ENCODE data around the gene USP2. TPM values are rescaled to one million over a fixed set of nuclear protein-coding genes. Genes with fewer than 3 reads are reported as not detected.
A peak's percentile ranks its signal among the peaks of the same experiment; 100 is the strongest.

USP2 gene
- total RNA-seq, 1 donor from 2014 or later: 2.0 TPM

DNA sequence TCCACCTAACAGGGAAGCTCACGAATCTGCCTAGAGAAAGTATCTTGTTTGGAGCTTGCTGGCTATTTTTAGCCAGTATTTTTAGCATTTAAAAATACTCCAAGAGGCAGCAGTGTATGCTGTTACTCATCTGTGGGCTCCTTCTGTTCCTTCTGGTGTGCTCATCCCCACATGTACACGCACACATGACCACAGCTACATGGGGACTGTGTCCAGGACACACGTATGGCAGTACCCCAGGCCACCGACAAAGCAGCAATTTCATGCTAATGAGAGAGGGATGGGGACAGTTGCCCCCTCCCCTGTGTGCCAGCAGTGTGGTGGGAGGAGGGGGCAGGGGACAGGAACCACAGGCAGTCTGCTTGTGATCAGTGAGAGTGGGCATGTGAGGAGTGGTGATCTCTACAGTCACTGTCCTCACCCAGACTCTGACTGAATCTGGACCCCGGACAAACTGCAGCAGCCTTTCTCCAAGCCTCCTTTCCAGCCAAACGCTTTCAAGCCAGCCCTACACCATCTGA, 16.4 kb downstream of the USP2 start:
- Histone ChIP-seq H3K4me3 (ENCODE audit: low read depth, low read length) (no peak overlapping the region), H3K36me3 (ENCODE audit: control insufficient read depth, insufficient read depth, low read length) (no peaks in the 10 kb centered on the region), H3K27me3 (ENCODE audit: control insufficient read depth, insufficient read depth, low read length) (peaks cover 6% of the 10 kb centered on the region)
- TF ChIP-seq, protein P1, sequence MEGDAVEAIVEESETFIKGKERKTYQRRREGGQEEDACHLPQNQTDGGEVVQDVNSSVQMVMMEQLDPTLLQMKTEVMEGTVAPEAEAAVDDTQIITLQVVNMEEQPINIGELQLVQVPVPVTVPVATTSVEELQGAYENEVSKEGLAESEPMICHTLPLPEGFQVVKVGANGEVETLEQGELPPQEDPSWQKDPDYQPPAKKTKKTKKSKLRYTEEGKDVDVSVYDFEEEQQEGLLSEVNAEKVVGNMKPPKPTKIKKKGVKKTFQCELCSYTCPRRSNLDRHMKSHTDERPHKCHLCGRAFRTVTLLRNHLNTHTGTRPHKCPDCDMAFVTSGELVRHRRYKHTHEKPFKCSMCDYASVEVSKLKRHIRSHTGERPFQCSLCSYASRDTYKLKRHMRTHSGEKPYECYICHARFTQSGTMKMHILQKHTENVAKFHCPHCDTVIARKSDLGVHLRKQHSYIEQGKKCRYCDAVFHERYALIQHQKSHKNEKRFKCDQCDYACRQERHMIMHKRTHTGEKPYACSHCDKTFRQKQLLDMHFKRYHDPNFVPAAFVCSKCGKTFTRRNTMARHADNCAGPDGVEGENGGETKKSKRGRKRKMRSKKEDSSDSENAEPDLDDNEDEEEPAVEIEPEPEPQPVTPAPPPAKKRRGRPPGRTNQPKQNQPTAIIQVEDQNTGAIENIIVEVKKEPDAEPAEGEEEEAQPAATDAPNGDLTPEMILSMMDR (IDR thresholded peaks at IDR 0.05; ENCODE audit: insufficient read depth, low read length, poor library complexity, severe bottlenecking): no peak
- no peak for DNase-seq (ENCODE audit: low read depth)

DNA sequence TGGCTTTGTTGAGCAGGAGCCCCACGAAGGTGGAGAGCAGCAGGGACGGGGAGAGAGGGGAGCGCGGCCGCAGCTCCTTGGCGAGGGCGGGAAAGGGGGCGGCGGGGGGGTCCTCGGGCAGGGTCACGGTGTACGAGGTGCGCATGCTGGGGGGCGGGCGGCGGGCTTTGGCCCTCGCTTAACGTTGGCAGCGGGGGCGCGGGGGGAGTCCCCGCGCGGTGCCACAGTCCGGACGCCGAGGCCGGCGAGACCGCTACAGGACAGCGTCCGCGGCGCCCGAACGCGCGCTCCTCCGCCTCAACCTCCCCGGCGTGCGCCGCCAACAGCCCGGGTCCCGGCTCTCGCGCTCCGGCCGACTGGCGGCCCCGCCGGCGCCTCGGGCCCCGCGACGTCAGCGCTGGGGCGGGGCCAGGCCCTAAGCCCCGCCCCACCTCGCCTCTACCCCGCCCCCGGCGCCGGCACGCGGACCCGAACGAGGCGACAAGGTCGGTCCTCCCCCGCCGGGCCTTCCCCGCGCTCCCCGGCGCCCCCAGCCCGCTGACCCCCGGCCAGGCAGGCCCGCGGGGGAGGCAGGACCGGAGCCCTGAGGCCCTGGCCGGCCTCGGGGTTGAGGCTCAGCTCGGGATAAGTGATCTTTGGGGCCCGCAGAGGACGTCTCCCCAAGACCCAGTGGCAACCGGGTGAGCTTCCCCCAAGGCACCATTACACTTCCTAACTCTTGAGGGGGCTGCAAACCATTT, 17.5 kb downstream of the USP2 start:
- H3K36me3 ChIP-seq (ENCODE audit: control insufficient read depth, insufficient read depth, low read length): no peaks in the 10 kb centered on the region
- DNase-seq (ENCODE audit: low read depth): no peak
- H3K27me3 ChIP-seq (ENCODE audit: control insufficient read depth, insufficient read depth, low read length): peaks cover 6% of the 10 kb centered on the region
- TF ChIP-seq, protein P1 (IDR thresholded peaks at IDR 0.05; ENCODE audit: insufficient read depth, low read length, poor library complexity, severe bottlenecking): no peak
- peak overlapping the region; percentile 36 for H3K4me3 ChIP-seq (ENCODE audit: low read depth, low read length)

DNA sequence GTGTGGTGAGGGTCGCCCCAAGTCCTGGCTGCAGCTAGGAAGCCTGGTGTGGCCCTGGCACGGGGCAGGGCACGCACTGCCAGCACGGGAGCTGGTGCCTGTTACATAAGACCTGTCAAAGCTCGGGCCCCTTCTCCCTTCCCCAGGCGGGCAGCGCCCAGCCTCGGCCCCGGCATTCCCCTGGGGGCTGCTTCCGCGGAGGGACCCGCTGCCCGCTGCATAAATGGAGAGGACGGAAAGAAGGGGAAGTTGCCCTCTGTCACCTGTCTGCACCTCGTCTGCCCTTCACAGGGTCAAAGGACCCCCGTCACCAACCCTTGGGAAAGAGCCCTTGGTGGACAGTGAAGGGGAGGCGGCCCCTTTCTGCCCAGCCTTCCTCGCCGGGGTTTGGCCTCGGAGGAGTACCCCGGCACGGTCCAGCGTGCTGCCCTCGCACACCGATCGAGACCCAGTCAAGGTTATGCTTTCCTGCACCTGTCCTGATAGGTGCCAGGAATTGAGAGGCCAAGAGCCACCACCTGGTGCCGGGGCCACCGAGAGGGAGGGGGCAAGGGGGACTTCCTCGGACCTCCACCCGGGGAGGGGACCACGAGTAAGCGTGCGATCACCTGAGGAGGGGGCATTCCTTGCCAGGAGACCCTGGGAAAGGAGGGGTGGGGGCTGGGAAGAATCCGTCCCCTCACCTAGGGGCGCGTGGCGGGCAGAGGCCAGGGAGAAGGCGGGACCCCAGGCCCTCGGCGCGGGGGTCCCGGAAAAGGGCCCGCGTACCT, 18.2 kb downstream of the USP2 start:
- H3K27me3 ChIP-seq (ENCODE audit: control insufficient read depth, insufficient read depth, low read length): peaks cover 6% of the 10 kb centered on the region
- H3K4me3 ChIP-seq (ENCODE audit: low read depth, low read length): peak overlapping the region; percentile 36
- no peaks in the 10 kb centered on the region for H3K36me3 ChIP-seq (ENCODE audit: control insufficient read depth, insufficient read depth, low read length)
- DNase-seq (ENCODE audit: low read depth): no peak
- TF ChIP-seq, protein P1 (IDR thresholded peaks at IDR 0.05; ENCODE audit: insufficient read depth, low read length, poor library complexity, severe bottlenecking): no peak

DNA sequence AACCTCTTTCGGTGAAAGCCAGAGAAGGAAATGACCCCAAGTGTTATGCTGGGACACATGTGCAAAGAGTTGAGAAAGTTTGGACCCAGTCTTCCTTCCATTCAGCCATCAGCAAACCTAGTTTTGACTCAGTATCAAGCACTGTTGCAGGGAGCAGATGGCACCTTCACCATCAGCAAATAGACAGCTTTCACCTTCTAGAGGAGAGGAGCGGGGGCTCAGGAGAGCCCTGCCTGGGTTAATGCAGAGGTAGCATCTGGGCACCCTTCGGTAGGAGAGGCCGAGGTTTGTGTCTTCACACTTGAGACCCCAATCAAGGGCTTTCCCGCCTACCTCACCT, 18.8 kb downstream of the USP2 start:
- TF ChIP-seq, protein P1 (IDR thresholded peaks at IDR 0.05; ENCODE audit: insufficient read depth, low read length, poor library complexity, severe bottlenecking): no peak
- H3K4me3 ChIP-seq (ENCODE audit: low read depth, low read length): no peak overlapping the region

DNA sequence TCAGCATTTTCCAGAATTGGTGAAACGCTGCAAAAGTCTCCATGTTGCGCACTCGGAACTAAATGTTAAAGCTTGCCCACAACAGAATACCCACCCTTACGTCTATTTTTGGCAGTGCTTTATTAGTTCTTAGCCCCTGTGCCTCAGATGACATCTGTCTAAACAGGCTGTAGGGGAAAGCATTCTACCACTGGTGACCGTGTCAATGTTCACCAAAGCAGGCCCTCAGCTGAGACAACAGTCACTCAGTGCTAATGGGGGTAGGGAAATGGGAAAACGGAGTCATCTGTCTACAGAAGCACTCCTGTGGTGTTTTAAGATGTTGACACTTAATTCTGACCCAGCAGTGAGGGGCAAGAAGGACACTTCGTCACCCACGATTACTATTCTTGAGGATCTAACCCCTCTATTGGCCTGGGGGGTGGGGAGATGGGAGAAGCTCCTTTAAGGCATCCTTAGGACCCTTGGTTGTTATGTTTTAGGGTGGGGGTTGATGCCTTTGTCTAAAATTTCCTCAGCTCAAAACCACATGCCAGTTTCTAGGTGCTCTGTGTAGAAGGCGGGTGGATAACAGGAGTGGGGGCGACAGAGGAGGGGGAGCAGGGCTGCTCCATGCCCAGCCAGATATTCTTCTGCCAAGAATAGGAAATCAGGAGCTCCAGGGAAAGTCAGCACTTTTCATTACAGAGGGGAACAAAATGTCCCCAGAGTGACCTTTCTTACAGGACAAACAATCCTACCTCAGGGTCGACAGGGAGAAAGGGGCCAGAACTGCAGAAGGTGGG, 19.4 kb downstream of the USP2 start:
- TF ChIP-seq, protein P1 (IDR thresholded peaks at IDR 0.05; ENCODE audit: insufficient read depth, low read length, poor library complexity, severe bottlenecking): no peak
- DNase-seq (ENCODE audit: low read depth): no peak
- Histone ChIP-seq H3K4me3 (ENCODE audit: low read depth, low read length) (no peak overlapping the region), H3K36me3 (ENCODE audit: control insufficient read depth, insufficient read depth, low read length) (no peaks in the 10 kb centered on the region), H3K27me3 (ENCODE audit: control insufficient read depth, insufficient read depth, low read length) (peaks cover 6% of the 10 kb centered on the region)

More for the DNA sequence above, 18.8 kb downstream of the USP2 start:
- no peak for DNase-seq (ENCODE audit: low read depth)
- Histone ChIP-seq H3K36me3 (ENCODE audit: control insufficient read depth, insufficient read depth, low read length) (no peaks in the 10 kb centered on the region), H3K27me3 (ENCODE audit: control insufficient read depth, insufficient read depth, low read length) (peaks cover 6% of the 10 kb centered on the region)

Data from kidney epithelial cell (primary cell).